HG03097 (cell line): ENCODE results near the gene PRRT4.

Source experiments
- ATAC-seq: cut with Tn5 transposase; IDR thresholded peaks from one replicate; pipeline ENCODE4 v1.9.1; 2021; ENCODE audit not compliant: unreplicated experiment, low FRiP score

The PRRT4 gene

GRCh38 chr7:128396357-128396756 lies 34.9 kb upstream of the PRRT4 start:
- ATAC-seq, result no peak

DNA sequence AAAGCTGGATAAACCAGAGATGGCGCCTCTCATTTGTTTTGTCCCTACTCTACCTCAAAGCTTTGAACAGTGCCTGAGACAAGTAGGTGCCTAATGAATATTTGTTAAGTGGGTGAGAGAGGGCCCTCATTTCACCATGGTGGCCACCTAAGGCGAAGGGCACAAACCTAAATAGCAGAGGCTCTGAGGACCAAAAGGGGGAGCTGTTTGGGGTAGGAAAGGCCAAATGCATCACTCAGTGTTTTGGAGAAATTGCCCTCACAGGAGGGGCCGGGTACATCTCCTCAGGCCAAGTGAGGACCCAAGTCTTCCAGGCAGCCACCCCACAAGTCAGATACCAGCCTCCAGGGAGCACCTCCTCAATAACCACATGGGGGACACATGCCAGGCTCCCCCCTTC lies 34.3 kb upstream of the PRRT4 start:
- no peak for ATAC-seq

- ATAC-seq, result no peak
Measured at GRCh38 chr7:128394904-128395496, 33.5 kb upstream of the PRRT4 start.

DNA sequence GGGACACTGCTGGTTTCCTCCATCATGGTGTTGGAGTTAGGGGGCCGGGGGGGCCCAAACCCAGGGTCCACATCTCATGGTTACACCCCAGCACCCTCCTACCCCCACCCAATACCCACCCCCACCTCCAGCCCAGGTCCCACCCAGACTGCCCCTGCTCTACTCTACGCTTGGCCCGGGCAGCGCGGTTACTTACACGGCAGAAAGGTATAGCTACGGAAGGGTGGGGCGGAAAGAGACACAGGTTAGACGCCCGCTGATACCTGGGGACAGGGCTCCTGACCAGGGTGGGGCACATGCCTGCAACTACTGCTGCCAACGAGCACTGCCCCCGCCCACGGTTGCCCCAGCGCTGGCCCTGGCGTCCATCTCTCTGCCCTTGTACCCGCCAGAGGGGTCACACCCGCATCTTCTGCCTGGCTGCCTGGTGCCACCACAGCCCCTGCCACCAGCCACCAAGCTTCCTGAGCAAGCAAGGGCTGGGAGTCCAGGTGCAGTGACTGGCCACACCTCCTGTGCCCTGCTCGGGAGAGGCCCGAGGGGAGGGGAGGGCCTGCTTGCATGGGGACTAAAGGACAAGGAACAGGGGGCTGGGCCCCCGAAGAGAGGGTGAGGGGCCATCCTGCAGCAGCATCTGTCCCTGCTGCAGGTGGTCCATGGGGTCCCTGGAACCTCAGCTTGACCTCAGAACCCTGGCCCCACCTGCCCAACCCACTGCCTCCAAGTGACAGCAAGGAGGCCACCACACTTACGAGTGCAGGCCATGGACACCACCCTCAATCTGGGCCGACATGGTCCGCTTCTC lies 32.2 kb upstream of the PRRT4 start:
- ATAC-seq, result no peak

DNA sequence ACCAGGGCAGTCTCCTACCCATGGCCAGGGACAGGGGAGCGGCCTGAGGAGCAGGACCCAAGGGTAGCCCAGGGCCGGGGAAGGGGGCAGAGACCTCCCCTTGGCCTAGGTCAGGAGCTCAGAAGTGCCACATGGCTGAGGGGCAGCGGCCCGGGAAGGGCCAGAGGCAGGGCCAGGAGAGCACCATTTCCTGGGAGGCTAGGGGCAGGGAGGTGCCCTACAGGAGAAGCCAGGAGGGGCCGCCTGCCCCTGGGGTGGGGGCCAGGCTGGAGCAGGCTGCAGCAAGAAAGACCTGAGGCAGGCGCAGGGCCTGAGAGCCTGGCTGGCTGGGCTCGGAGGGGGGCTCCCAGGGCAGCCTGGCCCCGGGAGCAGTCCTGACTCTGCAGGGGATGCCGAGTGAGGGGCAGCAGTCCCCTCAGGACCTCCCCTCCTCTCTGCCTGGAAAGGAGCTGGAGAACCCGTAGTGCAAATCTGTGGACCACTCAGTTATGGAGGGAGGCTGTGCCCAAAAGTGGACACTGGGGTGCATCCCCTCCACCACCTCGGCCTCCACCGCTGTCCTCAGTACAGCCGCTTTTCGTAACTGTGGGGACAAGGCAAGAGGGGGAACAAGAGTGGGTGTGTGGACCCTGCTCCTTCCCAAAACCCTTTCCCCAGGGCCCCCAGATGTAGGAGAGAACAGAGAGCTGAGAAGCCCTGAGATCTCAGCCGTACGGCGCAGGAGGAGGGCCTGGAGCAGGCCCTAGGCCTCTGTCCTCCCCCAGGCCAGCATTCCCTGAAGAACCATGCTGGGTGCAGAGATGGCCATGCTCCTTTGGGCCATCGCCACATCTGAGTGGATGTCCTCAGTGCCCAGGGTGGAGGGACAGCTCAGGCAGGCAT lies 31.2 kb upstream of the PRRT4 start:
- no peak for ATAC-seq

- ATAC-seq, result no peak
Measured at GRCh38 chr7:128391805-128392204, 30.3 kb upstream of the PRRT4 start.

DNA sequence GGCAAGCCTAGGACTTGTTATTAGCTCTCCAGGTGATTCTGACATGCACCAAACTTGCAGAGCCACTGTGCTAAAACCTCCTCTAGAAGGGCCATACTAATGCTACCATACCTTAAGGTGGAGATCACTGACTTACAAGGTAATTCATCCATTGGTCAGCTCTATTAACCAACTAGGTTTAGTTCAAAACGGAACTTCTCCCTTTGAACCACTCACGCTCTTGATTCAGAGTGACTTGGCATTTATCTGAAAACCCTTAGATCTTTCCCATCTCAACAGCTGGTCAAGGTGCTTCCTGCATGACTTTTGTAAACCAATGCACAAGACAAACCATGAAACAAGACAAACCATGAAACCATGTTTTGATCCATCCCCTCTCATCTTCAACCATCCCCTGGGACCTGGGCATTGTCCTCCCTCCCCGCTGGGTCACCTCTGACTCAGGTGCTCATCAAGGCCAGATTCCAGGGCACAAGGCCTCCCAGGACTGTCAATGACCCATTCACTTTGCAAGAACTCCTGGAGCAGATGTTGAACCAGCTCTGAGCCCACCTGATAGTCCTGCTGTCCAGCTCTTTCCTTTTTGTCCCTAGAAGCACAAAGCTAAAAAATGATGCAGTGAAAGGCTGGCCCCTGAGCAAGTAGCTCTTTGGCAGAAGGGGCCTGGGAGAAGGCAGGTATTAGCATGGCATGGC lies 29.5 kb upstream of the PRRT4 start:
- ATAC-seq, result no peak

- ATAC-seq, result no peak
Measured at GRCh38 chr7:128389618-128390329, 28.3 kb upstream of the PRRT4 start.

- ATAC-seq, result no peak
Measured at GRCh38 chr7:128389085-128389617, 27.7 kb upstream of the PRRT4 start.

DNA sequence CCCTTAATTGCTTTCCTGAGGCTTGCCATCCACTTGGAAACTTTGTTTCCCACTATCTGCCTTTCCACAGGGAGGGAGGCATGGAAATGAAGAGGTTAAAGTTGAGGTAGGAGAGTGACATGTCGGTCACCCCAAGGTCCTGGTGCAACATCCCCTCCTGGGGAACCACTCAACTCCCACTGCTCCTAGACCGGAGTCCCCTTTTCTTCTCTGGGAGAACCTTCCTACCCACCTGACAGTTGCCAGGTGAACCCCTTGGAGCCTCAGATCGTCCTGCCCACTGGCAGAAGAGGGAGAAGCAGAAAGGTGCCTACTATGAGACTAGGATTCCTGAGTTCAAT lies 26.6 kb upstream of the PRRT4 start:
- no peak for ATAC-seq

DNA sequence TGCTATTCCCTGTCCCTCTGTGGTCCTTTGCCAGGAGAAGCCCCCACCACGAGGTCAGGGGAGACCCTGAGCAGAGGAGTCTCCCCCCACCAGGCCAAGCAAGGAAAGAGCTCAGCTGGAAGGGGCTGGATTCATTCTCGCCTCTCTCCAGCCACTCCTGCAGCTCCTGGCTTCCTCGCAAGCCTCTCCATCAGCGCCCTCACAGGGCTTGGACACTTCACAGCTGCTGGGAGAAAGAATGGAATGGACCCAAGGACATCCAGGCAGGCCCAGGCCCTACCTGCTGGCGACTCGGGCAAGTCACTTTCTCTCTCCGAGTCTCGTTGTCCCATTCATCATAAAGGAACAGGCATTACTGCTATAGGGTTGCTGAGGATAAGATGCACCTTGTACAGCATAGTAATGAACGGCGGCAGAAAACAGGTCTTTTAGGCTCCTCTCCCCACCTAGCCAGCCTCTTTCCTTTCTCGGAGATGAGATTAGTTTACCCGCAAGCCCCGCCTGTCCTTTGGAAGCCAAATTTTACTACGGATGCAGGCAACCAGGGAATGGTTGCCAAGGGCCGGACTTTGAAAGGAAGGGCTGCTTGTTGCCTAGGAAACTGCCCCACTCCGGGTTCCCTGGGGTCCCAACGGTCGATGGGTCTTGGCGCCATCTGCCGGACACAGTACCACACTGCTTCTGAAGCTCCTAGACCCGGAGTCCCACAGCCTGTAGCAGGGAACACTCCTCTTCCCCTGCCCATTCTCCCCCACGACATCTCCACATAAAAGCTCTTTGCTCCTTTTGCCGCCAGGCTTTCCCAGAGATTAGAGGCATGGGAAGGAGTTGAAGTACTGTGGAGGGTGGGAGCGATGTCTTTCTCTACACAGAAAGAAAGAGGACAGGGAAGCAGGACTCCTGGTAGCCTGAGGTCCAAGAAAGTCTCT lies 26.0 kb upstream of the PRRT4 start:
- no peak for ATAC-seq

DNA sequence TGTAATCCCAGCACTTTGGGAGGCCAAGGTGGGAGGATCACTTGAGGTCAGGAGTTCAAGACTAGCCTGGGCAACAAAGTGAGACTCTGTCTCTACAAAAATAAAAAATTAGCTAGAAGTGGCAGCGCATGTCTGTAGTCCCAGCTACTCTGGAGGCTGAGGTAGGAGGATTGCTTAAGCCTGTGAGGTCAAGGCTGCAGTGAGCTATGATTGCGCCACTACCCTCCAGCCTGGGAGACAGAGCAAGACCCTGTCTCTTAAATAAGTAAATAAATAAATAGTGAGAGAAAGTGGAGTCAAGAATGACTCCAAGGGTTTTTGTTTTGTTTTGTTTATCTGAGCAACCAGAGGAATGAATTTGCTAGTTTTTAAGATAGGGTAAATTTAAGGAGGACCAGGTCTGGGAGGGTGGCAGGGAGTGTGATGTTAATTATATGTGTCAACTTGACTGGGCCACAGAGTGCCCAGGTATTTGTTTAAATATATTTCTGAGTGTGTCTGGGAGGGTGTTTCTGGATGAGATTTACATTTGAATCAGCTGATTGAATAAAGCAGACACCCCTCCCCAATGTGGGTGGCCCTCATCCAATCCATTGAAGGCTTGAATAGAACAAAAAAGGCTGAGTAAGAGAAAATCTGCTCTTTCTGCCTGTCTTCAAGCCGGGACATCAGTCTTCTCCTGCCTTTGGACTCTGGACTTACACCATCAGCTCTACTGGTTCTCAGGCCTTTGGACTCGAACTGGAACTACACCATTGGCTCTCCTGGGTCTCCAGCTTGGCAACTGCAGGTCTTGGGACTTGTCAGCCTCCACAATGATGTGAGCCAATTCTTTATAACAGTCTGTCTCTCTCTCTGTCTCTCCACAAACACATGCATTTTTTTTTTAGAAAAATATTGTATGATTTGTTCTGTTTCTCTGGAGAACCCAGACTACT lies 24.8 kb upstream of the PRRT4 start:
- no peak for ATAC-seq

GRCh38 chr7:128384726-128385125 lies 23.2 kb upstream of the PRRT4 start:
- ATAC-seq, result no peak

- ATAC-seq, result no peak
Measured at GRCh38 chr7:128383776-128384175, 22.3 kb upstream of the PRRT4 start.

DNA sequence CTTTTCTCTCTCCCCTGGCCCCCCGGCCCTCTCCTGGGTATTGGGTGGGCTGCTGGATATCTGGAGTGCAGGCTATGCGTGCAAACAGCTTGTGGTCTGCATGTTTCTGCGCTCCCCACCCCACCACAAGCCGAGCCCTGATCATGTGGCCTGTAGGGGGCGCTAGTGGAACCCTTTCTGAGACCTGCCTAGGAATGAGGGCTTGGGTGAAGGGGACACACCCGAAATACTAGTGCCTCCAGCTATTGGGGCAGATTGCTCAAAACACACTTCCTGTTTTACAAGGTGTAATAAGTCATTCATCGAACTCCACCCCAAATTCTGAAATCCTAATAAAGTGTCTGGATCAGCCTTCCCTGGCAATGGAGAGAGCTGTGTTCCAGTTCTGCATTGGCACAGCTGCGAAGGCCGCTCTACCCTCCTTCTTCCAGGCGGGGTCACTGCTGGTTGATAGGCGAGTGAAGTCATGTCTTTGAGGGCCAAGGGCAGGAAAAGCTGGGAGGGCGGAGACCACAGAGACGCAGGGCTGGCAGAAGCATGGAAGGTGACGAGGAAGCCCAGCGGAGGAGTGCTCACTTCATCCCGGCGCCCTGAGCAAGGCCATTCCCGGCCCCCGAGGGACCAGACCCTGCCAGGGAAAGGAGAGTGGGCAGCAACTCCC lies 19.8 kb upstream of the PRRT4 start:
- no peak for ATAC-seq

GRCh38 chr7:128380483-128381106 lies 19.1 kb upstream of the PRRT4 start:
- ATAC-seq, result no peak

- ATAC-seq, result no peak
Measured at GRCh38 chr7:128379900-128380479, 18.5 kb upstream of the PRRT4 start.
